ENCODE measurements around the gene GPS1. TPM values are rescaled to one million over a fixed set of nuclear protein-coding genes. Genes with fewer than 3 reads are reported as not detected.

The GPS1 gene
- total RNA-seq, 1 donor = 85.5 TPM

DNA sequence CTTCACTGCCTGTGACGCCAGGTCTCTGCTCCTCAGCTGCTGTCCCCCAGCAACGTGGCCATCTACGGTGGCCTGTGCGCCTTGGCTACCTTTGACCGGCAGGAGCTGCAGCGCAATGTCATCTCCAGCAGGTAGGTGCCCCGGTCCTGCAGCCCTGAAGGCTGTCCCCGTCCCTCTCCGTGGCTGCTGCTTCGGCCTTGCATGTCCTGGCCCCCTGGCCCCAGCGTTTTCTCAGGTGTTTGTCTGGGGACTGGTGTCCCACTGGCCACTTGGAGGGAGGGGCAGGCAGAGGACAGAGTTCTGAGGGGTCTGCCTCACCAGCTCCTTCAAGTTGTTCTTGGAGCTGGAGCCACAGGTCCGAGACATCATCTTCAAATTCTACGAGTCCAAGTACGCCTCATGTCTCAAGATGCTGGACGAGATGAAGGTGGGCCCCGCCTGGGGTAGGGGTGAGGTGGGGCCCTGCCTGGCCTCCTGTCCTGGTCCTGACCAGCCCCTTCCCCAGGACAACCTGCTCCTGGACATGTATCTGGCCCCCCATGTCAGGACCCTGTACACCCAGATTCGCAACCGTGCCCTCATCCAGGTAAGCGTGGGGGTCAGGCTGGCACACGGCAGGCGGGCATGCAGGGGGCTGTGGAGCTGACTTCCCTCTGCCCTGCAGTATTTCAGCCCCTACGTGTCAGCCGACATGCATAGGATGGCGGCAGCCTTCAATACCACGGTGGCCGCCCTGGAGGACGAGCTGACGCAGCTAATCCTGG lies 4.4 kb downstream of the GPS1 start:
- TF ChIP-seq, protein P1, sequence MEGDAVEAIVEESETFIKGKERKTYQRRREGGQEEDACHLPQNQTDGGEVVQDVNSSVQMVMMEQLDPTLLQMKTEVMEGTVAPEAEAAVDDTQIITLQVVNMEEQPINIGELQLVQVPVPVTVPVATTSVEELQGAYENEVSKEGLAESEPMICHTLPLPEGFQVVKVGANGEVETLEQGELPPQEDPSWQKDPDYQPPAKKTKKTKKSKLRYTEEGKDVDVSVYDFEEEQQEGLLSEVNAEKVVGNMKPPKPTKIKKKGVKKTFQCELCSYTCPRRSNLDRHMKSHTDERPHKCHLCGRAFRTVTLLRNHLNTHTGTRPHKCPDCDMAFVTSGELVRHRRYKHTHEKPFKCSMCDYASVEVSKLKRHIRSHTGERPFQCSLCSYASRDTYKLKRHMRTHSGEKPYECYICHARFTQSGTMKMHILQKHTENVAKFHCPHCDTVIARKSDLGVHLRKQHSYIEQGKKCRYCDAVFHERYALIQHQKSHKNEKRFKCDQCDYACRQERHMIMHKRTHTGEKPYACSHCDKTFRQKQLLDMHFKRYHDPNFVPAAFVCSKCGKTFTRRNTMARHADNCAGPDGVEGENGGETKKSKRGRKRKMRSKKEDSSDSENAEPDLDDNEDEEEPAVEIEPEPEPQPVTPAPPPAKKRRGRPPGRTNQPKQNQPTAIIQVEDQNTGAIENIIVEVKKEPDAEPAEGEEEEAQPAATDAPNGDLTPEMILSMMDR (IDR thresholded peaks at IDR 0.05; ENCODE audit: insufficient read depth, low read length) = no peak
- no peak overlapping the region for H3K4me3 ChIP-seq (ENCODE audit: low read depth, low read length)
- no peak for DNase-seq (ENCODE audit: low read depth)

- H3K4me3 ChIP-seq (ENCODE audit: low read depth, low read length) = no peak overlapping the region
- TF ChIP-seq, protein P1 (IDR thresholded peaks at IDR 0.05; ENCODE audit: insufficient read depth, low read length) = no peak
- DNase-seq (ENCODE audit: low read depth) = no peak
Measured at GRCh38 chr17:82056729-82057621, 5.3 kb downstream of the GPS1 start.

GRCh38 chr17:82058230-82058854 lies 6.6 kb downstream of the GPS1 start:
- DNase-seq (ENCODE audit: low read depth) = no peak
- no peak overlapping the region for H3K4me3 ChIP-seq (ENCODE audit: low read depth, low read length)
- TF ChIP-seq, protein P1 (IDR thresholded peaks at IDR 0.05; ENCODE audit: insufficient read depth, low read length) = no peak

GRCh38 chr17:82058855-82059249 lies 7.2 kb downstream of the GPS1 start:
- H3K4me3 ChIP-seq (ENCODE audit: low read depth, low read length) = no peak overlapping the region

DNA sequence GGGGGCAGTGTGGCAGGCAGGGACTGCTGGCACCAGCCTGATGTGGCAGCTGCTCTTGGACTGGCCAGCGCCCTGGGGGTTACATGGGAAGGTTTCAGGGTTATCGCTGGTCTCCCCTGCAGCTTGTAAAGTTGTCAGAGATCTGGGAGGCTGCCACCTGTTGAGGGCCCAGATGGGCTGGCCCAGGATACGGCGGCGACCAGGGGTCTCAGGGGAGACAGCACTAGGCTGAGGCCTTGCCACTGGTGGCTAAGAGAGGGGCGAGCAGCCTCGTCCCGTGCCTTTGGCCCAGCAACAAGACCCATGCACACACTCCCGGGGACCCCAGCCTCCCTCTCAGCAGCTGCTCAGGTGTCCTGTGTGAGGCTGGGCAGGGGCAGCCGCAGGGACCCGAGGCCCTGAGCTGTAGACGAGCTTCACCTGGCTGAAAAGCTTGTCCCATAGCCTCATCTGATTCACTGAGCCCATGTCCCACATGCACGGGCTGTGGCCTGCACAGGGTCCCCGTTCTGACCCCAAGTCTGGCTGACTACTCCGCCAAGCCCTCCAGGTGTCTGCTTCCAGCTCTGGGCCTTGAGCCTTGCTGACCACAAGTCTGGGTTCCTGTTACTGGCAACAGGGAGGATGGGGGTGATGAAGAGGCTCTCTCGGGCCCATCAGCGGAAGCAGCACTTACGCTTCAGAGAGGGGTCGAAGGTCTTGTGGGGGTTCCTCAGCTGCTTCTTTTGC lies 7.7 kb downstream of the GPS1 start:
- H3K4me3 ChIP-seq (ENCODE audit: low read depth, low read length) = no peak overlapping the region
- no peak for DNase-seq (ENCODE audit: low read depth)
- TF ChIP-seq, protein P1 (IDR thresholded peaks at IDR 0.05; ENCODE audit: insufficient read depth, low read length) = no peak

More at GRCh38 chr17:82058855-82059249, 7.2 kb downstream of the GPS1 start:
- no peak for DNase-seq (ENCODE audit: low read depth)
- TF ChIP-seq, protein P1 (IDR thresholded peaks at IDR 0.05; ENCODE audit: insufficient read depth, low read length) = no peak

- DNase-seq (ENCODE audit: low read depth) = no peak
- TF ChIP-seq, protein P1 (IDR thresholded peaks at IDR 0.05; ENCODE audit: insufficient read depth, low read length) = no peak
Measured at GRCh38 chr17:82060001-82060380, 8.3 kb downstream of the GPS1 start.

More at GRCh38 chr17:82060001-82060380, 8.3 kb downstream of the GPS1 start:
- H3K4me3 ChIP-seq (ENCODE audit: low read depth, low read length) = no peak overlapping the region
